Activated CD8-positive, alpha-beta memory T cell treated with anti-CD3 and anti-CD28 coated beads for 36 hours (primary cell): ENCODE measurements around the gene RPS15A. TPM values are rescaled to one million over a fixed set of nuclear protein-coding genes. Genes with fewer than 3 reads are reported as not detected.
"Not testable (repeated sequence)": the region's sequence is repeated elsewhere in the genome, so short reads cannot be mapped to it uniquely, and the experiment has no call there.

Source experiments
- CTCF ChIA-PET: fragments of 350-600 bp; sonication (Branson Sonifier 250); formaldehyde crosslinking; loops from one replicate; lab custom pipeline; 2021; ENCODE audit warnings: antibody characterized with exemption; lab: Charles Lee
- POLR2A ChIA-PET: fragments of 350-600 bp; sonication (Branson Sonifier 250); formaldehyde crosslinking; loops from one replicate; lab custom pipeline; 2021; ENCODE audit warnings: antibody characterized with exemption; lab: Charles Lee
- total RNA-seq, 2 experiments: library from RNA; stranded (reverse); gene quantifications; one replicate each; pipeline ENCODE4 v1.2.3, GENCODE V29; 2021

RPS15A gene
- total RNA-seq, 2 experiments from 2014 or later: 1,651 to 1,670 TPM

DNA sequence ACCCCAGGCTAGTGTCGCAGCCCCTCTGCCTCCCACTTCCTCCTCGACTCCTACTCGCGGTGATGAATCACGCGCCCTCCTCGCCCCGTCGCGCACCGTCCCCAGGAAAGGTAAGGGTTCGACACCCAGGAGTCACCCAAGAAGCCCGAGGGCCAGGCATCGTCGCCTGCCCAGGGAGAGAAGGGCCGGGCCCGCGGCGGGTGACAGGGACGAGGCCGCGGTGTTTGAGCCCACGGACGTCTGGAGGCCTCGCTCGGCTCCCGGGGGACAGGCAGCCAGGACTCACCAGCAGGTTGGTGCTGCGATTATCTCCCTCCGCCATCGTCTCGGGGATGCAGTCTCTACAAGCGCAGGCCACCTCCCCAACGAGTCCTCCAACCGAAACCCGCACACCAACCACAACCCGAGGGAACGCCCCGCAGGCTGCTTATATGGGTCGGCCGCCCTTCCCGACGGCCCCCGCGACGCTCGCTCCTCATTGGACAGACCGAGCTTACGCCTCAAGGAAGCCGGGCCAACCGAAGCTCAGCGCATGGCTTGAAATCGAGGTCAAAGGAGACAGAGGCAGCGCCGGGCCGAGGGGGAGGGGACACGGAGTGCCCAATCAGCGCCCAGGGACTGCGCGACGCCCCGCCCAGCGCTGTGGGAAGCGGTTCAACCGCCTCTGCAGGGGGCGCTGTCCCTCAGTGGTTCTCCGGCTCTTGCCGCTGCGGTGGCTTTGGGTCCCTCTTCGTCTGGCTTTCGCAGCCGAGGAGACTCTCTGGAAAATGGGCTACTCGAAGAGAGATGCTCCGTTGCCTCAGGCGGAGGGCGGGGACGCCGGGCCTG, 11.2 kb upstream of the RPS15A start, which contains the start of gene ARL6IP1:
ARL6IP1 (minus strand) TSS at position 405 of the 828 bp plus-strand sequence; CDS start at position 322, 83 bp downstream.
- ChIA-PET CTCF (interaction anchor here (0.7 to 4.1 kb wide), 9 partner anchors 9 to 48 kb away, joined by 3 to 46 read pairs (median 3); partner anchors contain the start of gene RPS15A), POLR2A (interaction anchor here (0.6 to 6.3 kb wide), 4 partner anchors 12 to 167 kb away, joined by 4 to 119 read pairs (median 9); partner anchors contain the start of genes RPS15A and SMG1)

DNA sequence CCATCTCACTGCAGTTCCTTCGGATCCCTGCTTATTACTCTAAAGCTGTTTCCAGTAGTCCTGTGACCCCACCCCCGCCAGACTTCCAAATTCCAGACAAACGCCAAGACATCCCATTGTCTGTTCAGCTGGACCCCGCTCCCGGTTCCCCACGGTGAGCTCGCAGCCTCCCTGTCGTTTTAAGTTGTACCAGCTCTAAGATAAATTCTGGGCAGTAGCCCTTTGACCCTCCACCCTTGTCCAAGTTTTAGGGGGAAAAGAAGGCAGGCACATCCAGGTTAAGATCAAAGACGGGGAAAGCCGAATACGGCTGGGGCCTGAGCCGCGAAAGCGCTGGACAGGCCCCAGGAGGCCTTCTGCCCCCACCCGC, 10.6 kb upstream of the RPS15A start:
- ChIA-PET POLR2A (interaction anchor here (0.6 to 6.3 kb wide), 4 partner anchors 12 to 176 kb away, joined by 4 to 119 read pairs (median 6); partner anchors contain the start of gene RPS15A), CTCF (interaction anchor here (0.7 to 3.3 kb wide), 5 partner anchors 8 to 42 kb away, joined by 3 to 16 read pairs (median 3); partner anchors contain the start of gene RPS15A)

DNA sequence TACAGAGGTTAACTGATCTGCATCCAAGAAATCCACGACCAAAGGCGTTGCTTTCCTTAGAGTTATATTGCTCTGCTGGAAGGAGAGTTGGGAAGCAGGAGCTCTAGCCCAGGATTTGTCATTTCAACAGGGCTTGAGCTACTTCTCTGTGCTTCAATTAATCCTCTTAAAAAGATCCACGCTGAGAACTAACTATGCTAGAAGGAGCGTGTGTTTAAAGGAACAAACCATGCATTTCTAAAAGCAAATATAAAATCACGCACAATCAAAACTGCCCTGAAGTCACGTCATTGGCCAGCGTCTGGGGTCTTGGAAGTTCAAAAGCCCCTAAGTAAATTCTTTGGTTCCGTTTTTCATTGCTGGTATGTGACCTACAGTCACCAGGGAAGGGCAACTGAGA, 10.2 kb upstream of the RPS15A start:
- ChIA-PET CTCF (interaction anchor here (2.7 kb wide), 1 partner anchor 10 kb away, joined by 13 read pairs; the partner anchor contains the start of gene RPS15A), POLR2A (interaction anchor here (0.9 to 6.3 kb wide), 3 partner anchors 11 to 176 kb away, joined by 4 to 119 read pairs (median 9); partner anchors contain the start of gene RPS15A)

DNA sequence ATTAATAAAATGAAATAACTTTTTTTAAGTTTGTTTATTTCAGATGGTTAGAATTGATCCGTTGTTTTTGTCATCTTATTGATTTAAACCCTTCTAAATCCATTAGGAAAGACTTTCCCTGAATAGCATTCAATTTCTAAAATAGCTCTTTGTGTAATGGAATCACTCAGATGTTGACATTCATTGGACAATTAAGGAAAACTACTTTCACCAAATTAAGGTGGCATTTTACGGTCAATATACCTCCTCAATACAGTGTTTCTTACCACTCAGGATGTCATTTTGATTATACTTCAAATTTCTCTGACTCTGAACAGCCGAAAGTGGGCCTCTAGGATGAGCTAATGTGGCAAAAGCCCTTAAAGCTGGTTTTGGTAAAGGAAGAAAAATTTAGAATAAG, 9.4 kb upstream of the RPS15A start:
- ChIA-PET POLR2A (interaction anchor here (6.3 kb wide), 1 partner anchor 10 kb away, joined by 119 read pairs; the partner anchor contains the start of gene RPS15A), CTCF (interaction anchor here (2.7 kb wide), 1 partner anchor 10 kb away, joined by 13 read pairs; the partner anchor contains the start of gene RPS15A)

DNA sequence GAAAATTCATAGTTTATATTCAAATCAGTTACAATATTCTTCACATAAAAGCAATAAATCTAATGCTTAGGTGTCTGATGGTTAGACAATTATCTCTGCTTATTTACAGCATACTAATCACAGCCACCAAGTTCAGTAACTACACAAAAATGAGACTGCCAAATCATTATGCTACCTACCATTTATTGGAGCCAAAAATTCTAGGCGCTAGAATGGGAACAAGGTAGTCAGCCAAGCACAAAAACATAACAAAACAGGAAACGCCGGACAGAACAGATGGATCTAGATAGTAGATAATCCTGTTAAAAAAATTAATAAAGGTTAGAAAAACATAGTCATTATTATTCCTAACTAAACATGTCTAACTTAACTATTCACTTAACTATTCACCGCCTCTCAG, 7.6 kb upstream of the RPS15A start:
- POLR2A ChIA-PET: no interaction called here
- CTCF ChIA-PET: no interaction called here

DNA sequence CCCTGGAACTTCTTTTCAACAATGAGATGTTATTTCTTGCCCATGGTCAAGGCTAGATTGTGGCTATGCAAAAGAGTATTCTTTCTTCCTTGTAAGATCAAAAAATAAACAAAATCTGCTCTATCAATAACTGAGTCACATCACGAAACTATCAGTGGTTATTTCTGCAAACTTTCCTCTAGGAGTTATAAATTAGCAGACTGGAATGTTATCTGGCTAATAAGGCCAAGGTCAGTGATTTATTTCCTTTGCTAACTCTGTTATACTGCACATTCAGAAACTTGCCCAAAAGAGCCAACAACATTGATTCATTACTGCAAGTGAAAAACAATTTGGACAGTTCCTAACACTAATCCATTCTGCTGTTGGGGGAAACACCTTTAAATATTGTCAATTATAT, 6.2 kb upstream of the RPS15A start:
- POLR2A ChIA-PET: no interaction called here
- CTCF ChIA-PET: no interaction called here

DNA sequence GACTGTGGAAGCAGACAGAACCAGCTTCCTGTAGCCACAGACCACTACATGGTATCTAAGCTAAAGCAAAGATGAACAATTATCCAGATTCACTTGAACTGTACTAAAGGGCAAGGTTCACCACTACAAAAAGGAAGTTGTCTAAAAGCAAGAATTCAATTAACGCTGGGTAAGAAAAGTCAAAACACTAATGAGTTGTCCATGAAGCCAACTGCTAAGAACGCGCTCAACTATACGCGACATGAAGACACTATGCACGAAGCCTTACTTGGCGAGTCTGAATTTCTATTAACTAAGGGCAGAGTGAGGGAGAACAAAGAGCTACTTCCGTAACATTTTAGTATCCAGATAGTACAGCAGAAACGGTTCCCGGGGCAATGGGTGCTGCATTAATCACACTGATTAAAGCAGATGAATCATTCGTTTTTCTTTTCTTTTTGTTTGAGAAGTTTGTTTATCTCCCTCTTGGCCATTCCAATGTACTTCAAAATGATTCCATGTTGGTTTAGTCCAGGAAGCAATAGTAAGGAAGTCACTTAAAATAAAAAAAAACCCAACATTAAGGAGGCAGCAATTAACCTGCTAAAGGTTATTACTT, 2.8 kb upstream of the RPS15A start:
- POLR2A ChIA-PET: interaction anchor here (0.7 to 7.7 kb wide), 2 partner anchors 8 to 274 kb away, joined by 3 to 119 read pairs; partner anchors contain the start of gene ARL6IP1

DNA sequence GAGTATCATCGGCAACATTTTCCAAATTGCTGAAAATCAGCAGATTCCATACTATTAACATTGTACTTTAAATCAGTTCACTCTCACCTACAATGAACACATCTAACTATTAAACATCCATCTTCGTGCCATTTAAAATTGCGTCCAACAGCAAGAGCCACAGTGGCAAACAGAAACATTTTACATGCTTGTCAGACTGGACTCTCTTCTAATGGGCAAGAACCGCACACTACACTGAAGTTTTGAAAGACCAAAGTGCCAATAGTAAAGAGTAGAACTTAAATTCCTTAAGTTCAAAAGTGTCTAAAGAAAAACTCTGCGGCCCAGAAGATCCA, 652 bp downstream of the RPS15A start:
- ChIA-PET CTCF (interaction anchor here (0.6 to 5.2 kb wide), 3 partner anchors 10 to 1063 kb away, joined by 3 to 46 read pairs (median 13); partner anchors contain the start of gene ARL6IP1), POLR2A (interaction anchor here (1.2 to 7.7 kb wide), 4 partner anchors 12 to 766 kb away, joined by 3 to 119 read pairs (median 4); partner anchors contain the start of genes ARL6IP1, COQ7, SMG1 and VPS35L)

More for the DNA sequence above, 2.8 kb upstream of the RPS15A start:
- CTCF ChIA-PET: interaction anchor here (0.8 kb wide), 1 partner anchor 8 kb away, joined by 3 read pairs; the partner anchor contains the start of gene ARL6IP1

DNA sequence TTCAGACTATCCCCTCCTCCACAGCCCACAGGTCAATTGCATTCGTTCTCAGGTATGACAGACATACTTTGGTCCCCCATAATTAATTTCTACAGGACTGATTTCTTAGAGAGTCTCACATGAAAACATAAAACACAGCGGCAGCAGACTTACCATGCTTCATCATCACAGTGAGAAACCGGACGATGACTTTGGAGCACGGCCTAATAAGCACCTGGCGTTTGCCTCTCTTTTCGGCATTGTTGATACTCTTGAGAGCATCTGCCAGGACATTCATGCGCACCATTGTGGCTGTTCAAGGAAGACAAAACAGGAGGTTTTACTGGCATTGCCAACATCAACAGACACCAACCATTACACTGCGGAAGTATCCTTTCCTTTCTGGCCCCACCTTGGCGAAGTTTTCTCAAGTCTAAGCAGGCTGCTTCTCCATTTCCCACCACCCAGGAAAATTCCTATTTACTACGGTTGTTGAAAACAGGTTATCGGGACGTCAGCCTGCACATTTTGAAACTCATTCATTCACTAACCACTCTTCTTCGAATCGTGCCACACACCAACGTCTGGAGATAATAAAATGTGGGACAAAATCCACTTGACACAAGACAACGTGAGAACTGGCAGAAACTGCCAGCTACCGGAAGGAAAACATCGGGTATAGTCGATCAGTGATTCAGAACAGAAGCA, 1.2 kb downstream of the RPS15A start:
- ChIA-PET POLR2A (interaction anchor here (1.3 to 7.7 kb wide), 4 partner anchors 12 to 766 kb away, joined by 3 to 119 read pairs (median 4); partner anchors contain the start of genes ARL6IP1, SMG1 and VPS35L), CTCF (interaction anchor here (3.0 to 5.2 kb wide), 2 partner anchors 11 to 14 kb away, joined by 13 to 46 read pairs; partner anchors contain the start of gene ARL6IP1)

DNA sequence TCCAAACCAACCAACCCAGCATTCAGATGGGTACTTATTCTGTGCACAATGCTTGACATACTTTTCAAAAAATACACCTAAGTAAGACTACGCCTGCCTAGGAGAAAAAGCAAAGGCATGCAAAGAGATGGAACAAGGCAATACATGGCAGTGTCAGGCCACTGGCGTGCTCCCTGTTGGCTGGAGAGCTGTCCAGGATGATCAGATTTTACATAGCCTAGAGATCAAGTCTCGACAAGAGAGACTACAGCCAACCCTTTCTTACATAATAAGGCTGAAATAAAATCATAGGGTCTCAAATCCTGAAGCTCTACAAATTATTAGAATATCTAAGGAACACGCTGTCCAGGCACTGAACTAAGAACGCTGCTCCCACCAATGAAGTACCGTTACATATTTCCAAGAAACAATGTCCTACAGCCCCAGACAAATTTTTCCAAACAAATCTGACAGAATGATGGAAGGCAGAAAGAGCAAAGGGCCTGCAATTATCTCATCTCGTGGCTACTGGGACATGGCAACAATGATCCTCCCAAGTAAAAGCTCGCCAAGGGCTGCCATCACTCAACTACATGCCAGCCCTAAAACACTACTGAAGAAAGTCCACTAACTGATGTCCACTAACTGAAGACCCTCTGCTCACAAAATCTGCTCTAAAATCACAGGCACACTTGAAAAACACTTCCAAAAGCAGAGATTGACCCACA, 5.1 kb downstream of the RPS15A start:
- POLR2A ChIA-PET: interaction anchor here (7.7 kb wide), 1 partner anchor 16 kb away, joined by 119 read pairs; the partner anchor contains the start of gene ARL6IP1

DNA sequence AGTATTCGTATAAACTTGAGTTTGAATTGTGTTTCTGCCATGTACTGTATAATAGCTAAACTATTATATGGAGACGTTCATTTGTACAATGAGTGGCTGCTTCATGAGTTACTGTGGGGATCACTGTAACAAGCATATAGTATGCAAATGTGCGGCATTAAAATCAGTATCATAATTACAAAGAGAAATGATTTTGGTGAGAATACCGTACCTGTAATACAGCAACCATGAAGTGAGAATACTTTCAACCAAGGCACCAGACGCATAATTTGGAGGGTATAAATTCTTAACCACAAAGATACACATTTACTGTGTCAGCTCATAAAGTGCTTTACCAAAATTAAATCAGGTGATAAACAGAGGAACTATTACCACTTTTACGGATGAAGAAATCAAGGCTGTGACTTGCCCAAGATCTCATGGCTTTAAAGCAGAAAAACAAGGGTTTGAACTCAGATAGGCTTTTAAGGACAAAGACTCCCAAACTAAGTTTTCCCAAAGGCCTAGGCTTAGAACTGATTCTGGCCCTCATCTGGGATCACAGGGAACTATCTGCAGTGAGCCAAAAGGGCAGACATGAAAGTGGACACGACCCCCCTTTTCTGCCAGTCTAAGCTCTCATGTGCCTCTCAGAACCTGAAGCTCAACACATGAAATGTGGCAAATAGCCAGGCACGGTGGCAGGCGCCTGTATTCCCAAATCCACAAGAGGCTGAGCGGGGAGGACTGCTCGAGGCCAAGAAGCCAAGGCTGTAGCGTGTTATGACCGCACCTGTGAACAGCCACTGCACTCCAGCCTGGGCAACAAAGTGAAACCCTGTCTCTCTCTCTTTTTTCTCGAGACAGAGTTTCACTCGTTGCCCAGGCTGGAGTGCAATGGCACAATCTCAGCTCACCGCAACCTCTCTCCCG, 6.4 kb downstream of the RPS15A start:
- ChIA-PET POLR2A (interaction anchor here (0.6 to 1.4 kb wide), 3 partner anchors 11 to 17 kb away, joined by 3 to 9 read pairs (median 7); partner anchors contain the start of gene ARL6IP1), CTCF (interaction anchor here (3.6 kb wide), 1 partner anchor 19 kb away, joined by 16 read pairs; the partner anchor contains the start of gene ARL6IP1)

More for the DNA sequence above, 5.1 kb downstream of the RPS15A start:
- CTCF ChIA-PET: interaction anchor here (0.5 to 3.6 kb wide), 2 partner anchors 18 to 632 kb away, joined by 4 to 16 read pairs; partner anchors contain the start of gene ARL6IP1

DNA sequence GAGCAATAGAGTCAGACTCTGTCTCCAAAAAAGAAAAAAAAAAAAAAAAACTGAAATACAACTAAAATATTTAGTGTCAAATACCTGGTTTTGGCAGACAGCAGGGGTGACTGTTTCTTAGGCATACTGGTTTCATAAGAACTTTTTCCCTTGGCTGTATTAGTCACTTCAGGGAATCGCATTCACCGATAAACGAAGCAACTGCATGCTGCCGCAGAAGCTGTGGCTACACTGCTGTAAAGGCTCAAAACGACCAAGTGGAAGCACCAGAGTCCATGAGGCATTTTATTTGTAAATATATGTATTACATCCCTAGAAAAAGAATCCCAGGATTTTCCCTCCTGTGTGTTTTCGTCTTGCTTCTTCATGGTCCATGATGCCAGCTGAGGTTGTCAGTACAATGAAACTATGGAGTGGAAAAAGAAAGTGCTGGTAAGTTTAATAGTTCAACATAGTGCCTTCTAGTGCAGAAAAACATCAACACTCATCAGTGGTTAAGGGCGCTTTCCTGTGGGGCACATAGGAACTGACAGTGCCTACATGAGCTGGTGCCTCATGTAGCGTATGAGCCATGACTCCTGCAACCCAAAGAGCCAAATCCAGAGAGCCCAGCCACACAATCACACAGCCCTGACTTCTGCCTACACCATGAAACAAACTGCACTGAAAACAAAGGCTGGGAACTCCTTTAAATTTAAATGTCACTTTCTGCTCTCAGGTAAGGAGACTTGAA, 7.3 kb downstream of the RPS15A start:
- CTCF ChIA-PET: interaction anchor here (3.6 kb wide), 1 partner anchor 20 kb away, joined by 16 read pairs; the partner anchor contains the start of gene ARL6IP1
- POLR2A ChIA-PET: interaction anchor here (0.6 to 1.4 kb wide), 2 partner anchors 15 to 18 kb away, joined by 3 to 9 read pairs; partner anchors contain the start of gene ARL6IP1

DNA sequence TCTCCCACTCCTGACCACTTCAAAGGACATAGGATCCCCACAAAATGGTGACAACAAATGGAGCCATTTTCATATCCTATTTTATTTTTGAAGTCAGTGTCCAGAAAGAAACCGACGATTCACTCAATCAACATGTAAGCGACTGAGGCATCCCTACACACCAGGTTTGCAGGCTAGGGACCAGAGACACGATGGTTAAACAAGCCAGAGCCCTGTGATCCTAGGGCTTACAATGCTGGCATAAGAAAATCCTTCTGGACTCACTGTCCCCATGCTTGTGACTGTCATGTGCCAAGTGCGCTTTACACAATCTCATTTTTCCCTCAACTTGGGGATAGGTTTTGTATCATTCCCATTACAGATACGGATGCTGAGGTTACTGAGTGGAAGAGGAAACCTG, 8.9 kb downstream of the RPS15A start:
- CTCF ChIA-PET, POLR2A ChIA-PET: not testable (repeated sequence)

DNA sequence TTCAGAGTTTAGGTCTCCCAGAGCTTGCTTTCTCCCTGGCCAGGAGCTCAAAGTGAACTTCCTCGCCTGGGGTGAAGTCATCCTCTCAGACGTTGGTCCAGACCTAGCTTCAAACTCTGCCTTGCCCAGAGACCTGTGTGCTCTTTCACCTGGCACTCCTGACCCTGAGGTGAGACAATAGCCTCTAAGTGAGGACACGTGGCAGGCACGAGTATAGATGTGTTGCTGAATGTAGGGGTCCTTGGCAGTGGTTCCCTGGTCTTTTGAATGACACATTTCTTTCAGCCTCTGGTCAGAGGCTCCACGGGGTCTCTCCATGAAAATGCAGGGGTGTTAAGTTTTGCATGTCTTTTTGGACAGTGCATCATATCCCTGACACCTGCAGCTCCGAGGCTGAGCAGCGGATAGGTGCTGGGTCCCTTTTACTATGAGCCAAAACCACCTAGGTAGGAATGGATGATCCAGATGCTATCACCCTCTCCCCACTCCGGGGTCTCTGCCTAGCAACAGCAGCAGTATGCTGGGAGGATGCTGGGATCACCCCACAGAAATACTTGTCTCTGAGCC, 9.6 kb downstream of the RPS15A start:
- POLR2A ChIA-PET, CTCF ChIA-PET: not testable (repeated sequence)

DNA sequence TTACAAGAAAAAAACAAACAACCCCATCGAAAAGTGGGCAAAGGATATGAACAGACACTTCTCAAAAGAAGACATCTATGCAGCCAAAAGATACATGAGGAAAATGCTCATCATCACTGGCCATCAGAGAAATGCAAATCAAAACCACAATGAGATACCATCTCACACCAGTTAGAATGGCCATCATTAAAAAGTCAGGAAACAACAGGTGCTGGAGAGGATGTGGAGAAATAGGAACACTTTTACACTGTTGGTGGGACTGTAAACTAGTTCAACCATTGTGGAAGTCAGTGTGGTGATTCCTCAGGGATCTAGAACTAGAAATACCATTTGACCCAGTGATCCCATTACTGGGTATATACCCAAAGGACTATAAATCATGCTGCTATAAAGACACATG, 12.5 kb downstream of the RPS15A start:
- POLR2A ChIA-PET: not testable (repeated sequence)

More for the DNA sequence above, 12.5 kb downstream of the RPS15A start:
- CTCF ChIA-PET: not testable (repeated sequence)
